Stimulated activated CD4-positive, alpha-beta T cell treated with anti-CD3 and anti-CD28 coated beads, Interleukin-2, amount 100 ng/mL, for 48 hours (primary cell): ENCODE data around the gene IGFLR1.
"Not testable (repeated sequence)": the region's sequence is repeated elsewhere in the genome, so short reads cannot be mapped to it uniquely, and the experiment has no call there.

Experiments used
- DNase-seq, 2 donors: peaks; one replicate each; pipeline ENCODE4 v3.0.0-alpha.2; 2020

Gene IGFLR1

GRCh38 chr19:35777086-35777841 is 35.0 kb upstream of the IGFLR1 start:
- DNase-seq, result no peak

- DNase-seq, result no peak
Observed at GRCh38 chr19:35776102-35776788, 34.0 kb upstream of the IGFLR1 start.

DNA sequence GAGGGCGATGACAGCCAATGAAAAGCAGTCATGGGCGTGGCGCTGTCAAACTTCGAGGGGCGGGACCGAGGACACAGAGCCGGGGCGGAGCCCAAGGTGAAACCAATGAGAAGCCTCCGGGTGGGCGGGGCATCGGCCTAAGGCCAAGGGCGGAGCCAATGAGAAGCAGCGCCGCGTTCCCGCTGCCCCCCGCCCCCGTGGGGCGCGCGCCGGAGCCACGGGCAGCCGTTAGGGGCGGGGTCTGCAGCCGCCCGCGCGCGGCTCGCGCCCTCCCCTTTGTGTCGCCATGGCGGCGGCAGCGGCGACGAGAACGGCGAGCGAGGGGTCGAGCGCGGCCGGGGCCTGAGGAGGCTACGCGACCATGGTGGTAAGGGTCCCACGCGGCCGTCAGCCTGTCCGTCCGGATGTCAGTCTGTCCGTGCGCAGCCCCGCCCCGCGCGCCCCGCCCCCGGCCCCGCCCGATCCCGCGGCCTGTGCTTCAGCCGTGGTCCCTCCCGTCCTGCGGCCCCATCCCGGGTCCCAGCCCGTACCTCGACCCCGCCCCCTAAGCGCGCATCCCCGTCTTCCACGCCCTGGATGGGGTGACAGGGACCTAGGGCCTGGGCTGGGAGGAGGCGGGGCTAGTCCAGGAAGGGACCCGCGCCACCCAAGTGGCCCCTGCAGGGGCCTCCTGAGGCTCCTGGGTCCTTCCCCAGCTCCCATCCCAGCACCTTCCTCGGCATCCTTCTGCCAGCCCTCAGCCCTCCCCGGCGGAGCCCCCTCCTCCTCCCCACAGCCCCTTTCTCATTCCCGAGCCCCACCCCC is 33.2 kb upstream of the IGFLR1 start, which contains the start of gene ARHGAP33:
ARHGAP33 (plus strand) TSS at position 267 of the 804 bp plus-strand sequence; CDS start at position 362, 95 bp downstream.
- DNase-seq, result peak; percentile 99 to 100

DNA sequence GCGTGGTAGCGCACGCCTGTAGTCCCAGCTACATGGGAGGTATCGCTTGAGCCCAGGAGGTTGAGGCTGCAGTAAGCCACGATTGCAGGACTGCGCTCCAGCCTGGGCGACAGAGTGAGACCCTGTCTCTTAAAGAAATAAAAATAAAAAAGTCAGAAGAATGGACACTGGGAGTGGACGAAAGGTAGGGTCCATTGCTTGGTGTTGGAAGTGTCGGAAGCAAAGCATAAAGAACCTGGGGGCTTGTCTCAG is 32.7 kb upstream of the IGFLR1 start:
- no peak for DNase-seq

DNA sequence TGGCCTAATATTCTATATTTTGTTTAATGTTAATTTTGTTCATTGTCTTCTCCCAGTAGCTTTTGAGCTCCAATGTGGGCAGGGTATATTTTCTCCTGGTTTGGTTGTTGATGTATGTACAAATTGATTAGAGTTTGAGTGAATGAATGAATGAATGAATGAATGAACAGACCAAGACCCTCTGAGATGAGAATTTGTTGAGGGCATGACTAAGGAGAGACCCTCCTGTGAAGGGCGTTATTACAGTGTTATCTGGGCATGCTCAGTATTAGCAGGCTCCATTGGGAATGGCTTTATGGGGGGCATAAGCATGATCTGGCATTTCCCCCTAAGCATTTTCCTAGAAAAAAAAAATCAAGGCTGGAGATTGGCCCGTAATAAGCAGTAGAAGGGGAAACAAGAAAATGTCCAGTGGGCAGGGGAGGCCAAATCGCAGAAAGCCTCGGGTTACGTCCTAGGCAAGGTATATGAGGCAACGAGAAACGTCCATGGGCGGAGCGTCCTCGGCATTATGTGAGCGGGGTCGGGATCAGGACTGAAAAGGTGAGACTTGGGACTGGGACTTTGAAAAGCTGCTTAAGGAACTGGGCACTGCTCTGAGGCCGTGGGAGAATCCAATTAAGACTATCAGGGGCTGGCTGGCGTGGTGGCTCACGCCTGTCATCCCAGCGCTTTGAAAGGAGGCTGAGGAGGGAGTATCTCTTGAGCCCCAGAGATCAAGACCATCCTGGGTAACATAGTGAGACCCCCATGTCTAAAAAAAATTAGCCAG is 32.2 kb upstream of the IGFLR1 start:
- DNase-seq, result no peak

DNA sequence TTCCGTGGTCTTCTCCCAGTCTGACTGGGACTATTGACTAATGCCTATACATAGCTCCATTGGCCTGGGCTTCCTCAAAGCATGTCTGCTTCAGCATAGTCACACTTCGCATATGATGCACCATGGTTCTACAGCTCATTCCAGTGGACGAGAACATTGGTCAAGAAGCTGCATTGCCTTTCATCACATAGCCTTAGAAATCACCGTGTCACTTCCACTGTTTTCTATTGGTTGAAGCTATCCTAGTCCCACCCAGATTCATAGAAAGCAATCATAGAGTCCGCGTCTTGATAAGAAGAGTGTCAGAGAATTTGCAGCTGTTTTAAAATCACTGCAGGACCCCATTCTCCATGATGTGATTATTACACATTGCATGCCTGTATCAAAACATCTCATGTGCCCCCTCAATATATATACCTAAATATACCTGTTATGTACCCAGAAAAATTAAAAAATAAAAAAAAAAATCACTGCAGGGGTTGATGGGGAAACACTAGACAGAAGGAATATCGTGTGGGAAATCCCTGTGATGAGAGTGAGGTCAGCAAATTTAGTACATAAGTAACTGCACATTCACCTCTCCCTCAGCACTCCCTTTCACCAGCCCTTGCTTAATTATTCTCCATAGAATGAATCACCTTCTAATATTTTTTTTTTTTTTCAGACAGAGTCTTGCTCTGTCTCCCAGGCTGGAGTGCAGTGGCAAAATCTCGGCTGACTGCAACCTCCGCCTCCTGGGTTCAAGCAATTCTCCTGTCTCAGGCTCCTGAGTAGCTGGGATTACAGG is 31.0 kb upstream of the IGFLR1 start:
- no peak for DNase-seq

DNA sequence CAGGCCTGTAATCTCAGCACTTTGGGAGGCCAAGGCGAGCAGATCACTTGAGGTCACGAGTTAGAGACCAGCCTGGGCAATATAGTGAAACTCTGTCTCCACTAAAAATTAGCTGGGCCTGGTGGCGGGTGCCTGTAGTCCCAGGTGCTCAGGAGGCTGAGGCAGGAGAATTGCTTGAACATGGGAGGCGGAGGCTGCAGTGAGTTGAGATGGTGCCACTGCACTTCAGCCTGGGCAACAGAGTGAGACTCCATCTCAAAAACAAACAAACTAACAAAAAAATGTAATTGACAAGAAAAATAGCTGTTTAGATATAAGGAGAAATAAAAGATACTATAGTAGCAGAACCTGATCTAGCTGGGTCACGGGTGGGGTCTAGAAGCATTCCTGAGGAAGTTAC is 30.1 kb upstream of the IGFLR1 start:
- not testable (repeated sequence) for DNase-seq

DNA sequence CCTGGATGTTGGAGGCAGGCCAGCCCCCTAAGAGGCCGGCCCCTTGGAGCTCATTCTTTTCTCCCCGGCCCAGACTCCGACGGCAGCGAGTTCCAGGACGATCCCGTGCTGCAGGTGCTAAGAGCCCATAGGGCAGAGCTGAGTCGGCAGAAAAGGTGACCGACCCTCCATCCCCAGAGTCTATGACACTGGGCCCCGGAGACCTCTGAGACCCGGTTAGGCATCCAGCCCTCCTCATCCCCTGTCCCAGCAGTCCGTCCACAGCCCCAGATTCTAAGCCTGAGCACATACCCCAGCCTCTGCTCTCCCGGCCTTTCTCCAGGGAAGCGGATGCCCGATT is 25.8 kb upstream of the IGFLR1 start:
- DNase-seq, result no peak

DNA sequence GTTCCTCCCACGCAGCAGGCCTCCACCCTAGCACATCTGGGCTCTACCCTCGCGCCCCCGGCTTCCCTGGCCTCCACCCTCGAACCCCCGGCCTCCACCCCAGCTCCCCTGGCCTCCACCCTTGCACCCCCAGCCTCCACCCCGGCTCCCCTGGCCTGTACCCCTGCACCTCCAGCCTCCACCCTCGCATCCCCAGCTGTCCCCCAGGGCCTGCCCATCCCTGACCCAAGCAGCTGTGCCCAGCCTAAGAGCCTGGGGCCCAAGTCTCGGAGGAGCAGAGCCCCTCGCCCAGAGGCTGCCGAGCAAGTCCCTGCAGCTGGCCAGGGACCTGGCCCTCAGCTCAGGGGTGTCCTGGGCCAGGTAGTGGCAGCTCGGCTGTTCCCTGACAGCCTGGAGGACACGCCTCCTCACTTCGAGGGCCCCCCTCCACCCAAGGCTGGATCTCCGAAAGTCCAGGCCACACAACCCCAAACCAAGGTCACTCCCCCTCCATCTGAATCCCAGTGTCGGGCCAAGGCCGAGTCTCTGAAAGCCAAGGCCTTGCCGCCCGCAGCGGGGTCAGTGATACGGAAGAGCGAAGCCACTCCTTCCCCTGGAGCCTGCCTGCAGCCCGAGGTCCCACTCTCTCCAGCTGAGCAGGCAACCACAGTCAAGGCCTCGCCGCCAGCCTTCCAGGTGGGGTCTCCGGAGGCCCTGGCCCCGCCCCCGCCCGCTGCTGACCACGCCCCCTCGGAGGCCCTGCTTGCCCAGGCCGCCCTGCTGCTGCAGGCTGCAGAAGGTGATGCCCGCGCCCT is 25.2 kb upstream of the IGFLR1 start:
- no peak for DNase-seq

DNA sequence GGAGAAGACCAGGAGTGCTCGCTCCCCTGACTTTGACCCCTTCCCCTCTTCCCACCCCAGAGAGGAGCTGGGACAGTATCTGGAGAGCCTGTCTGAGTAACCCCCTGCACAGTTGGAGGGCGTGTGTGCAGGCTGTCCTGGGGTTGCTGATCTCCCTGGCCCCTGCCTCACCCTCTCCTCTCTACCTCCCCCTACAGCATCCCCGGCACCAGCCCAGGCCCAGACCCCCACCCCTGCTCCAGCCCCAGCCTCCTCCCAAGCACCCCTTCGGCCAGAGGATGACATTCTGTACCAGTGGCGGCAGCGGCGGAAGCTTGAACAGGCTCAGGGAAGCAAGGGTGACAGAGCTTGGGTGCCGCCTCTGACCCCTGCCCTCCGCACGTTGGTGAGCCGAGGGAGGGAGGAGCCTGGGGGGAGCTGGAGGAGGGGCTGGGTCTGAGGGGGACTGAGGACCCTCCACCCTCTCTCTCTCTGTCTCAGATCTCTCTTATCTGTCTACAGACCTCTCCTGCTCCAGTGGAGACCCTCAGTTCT is 24.4 kb upstream of the IGFLR1 start:
- DNase-seq, result no peak

DNA sequence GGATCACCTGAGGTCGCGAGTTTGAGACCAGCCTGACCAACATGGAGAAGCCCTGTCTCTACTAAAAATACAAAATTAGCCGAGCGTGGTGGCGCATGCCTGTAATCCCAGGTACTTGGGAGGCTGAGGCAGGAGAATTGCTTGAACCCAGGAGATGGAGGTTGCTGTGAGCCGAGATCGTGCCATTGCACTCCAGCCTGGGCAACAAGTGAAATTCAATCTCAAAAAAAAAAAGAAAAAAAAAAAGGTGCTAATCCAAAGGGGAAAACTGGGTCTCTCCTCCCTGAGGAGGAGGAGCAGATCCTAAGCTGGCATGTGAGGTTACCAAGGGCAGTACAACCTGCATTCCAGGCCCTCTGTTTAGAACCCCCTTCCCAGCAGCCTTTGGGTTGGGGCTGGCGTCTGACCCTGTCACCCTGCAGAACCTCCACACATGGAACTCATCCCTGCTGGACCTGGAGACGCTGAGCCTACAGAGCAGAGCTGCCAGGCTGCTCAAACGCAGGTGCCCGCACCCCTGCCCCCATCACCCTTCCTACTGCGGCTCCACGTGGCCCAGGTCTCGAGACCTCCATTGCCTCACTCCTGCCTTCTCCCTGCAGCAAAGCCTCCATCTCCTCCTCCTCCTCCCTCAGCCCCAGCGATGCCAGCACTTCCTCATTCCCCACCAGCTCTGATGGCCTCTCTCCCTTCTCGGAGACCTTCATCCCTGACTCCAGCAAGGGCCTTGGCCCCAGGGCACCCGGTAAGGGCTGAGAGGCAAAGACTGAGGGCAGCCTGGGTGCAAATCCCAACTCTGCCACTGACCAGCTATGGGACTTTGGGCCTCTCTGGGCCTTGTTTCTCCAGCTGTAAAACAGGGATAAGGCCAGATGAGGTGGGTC is 22.4 kb upstream of the IGFLR1 start:
- DNase-seq, result no peak

- DNase-seq, result no peak
Observed at GRCh38 chr19:35760711-35761349, 18.6 kb upstream of the IGFLR1 start.

- no peak for DNase-seq
Observed at GRCh38 chr19:35759697-35760096, 17.4 kb upstream of the IGFLR1 start.

GRCh38 chr19:35757749-35758608 is 15.7 kb upstream of the IGFLR1 start, which contains the start of gene PROSER3:
TSS of gene PROSER3 (plus strand) at chr19:35758176. CDS start at chr19:35758216, 40 bp downstream.
- peak; percentile 95 to 97 for DNase-seq

DNA sequence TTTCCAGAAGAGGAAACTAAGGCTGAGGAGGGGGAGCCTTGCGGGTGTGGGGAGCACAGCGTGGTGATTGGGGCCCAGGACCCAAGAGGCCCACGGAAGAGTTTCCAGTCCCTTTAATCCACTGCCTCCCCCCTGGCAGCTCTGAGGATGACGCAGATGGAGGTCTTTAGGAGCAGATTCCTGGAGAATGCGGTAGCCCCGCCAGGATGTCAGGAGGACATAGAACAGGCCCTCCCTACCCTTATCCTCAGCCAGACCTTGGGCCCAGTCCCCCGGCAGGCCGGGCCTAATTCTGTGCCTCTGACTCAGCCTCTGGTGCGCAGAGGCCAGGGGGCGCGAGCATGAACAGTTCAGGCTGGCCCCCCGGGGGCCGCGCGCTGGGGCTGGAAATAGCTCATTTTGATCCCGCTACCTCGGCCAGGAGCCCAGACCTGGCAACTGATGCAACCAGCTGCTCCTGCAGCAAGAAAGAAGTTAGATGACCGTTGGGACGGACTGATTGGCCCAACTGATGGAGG is 15.0 kb upstream of the IGFLR1 start:
- no peak for DNase-seq

- no peak for DNase-seq
Observed at GRCh38 chr19:35756377-35757230, 14.4 kb upstream of the IGFLR1 start, which contains the start of gene HSPB6. TSS of gene HSPB6 (minus strand) at chr19:35757029. CDS start at chr19:35757008, 21 bp downstream.
